ENCODE results near the gene SYNGR4. TPM values are rescaled to one million over a fixed set of nuclear protein-coding genes. Genes with fewer than 3 reads are reported as not detected.

The SYNGR4 gene
- polyA plus RNA-seq, 4 donors, result 0.39 to 1.2 (median 0.54) TPM

DNA sequence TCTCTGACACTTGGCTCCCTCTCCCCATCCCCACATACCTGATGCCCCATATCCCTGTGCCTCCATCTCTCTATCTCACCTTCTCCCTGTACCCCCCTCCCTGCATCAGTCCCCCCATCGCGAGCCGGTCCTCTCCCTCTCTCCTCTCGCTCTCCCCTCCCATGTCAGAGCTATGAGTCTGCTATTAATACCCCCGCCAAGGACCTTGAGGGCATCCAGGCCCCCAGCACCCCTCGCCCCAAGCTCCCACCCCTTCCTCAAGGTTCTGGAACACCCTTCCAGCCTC is 30.9 kb downstream of the SYNGR4 start:
- no peak for DNase-seq (ENCODE audit: low read depth in 4 of 4, low spot score in 3 of 4)

DNA sequence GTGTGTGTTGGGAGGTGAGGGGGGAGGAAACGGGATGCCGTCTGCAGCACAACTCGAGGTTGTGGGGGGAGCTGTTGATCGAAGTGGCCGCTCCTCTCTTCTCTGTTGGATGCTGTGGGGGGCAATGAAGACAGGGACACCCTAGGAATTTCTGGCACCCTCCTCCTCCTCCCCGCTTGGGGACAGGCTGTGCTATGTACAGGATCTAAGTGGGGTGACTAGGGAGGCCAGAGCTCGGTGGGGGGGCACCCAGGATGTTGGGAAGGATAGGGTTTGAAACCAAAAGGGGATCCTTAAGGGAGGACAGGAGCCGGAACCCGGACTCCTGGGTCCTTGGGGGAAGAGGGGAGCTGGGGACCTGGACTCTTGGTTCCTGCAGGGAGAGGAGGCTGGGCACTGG is 31.3 kb downstream of the SYNGR4 start:
- no peak for DNase-seq (ENCODE audit: low read depth in 4 of 4, low spot score in 3 of 4)

DNA sequence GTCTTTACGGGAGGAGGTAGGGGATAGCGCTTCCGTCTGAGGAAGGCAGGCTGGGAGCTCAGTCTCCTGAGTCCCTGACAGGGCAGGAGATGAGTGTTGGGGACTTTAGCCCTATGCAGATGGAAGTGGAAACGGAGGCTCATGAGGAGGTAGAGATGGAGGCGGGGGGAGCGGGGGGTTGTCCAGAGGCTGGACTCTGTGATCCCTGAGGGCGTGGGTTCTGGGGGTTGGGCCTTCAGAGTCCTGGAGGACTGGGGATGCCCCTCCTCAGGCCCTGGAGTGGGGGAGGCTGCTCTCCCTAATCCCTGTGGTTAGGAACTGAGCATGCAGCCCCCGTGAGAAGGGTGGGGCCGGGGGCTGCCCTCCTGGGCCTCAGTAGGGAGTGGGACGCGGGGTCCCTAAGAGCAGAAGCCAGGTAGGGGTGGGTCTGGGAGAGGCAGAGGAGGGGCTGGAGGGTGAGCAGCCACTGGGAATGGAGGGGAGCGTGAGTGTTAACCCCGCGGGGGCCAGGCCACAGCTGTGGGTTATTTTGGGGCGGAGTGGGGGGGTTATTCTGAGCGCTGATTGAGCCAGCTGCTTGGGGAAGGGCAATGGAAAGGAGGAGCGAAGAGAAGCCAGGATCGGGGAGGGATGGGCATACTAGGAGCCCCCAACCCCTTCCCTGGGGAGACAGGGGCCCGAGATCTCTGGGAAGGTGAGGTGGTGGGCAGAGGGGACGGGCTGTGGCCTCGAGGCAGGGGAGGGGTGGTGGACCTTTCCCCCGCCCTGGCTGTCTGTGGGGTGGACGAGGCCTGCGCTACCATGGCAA is 32.1 kb downstream of the SYNGR4 start:
- DNase-seq (ENCODE audit: low read depth in 4 of 4, low spot score in 3 of 4), result no peak

GRCh38 chr19:48396824-48397176 is 32.6 kb downstream of the SYNGR4 start:
- DNase-seq (ENCODE audit: low read depth in 4 of 4, low spot score in 3 of 4), result no peak

GRCh38 chr19:48397263-48398101 is 33.3 kb downstream of the SYNGR4 start:
- no peak for DNase-seq (ENCODE audit: low read depth in 4 of 4, low spot score in 3 of 4)

DNA sequence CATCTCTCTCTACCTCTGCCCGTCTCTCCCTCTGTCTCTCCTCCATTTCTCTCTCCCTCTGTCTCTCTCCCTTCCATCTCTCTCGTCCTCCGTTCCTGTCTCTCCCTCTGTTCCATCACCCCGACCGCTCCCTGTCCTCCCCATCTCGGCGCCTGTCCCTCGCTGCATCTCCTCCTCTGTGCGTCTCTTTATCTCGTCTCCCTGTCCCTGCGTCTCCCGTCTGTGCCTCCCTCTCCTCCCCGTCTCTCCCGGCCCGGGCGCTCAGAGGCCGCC is 33.9 kb downstream of the SYNGR4 start:
- no peak for DNase-seq (ENCODE audit: low read depth in 4 of 4, low spot score in 3 of 4)

DNA sequence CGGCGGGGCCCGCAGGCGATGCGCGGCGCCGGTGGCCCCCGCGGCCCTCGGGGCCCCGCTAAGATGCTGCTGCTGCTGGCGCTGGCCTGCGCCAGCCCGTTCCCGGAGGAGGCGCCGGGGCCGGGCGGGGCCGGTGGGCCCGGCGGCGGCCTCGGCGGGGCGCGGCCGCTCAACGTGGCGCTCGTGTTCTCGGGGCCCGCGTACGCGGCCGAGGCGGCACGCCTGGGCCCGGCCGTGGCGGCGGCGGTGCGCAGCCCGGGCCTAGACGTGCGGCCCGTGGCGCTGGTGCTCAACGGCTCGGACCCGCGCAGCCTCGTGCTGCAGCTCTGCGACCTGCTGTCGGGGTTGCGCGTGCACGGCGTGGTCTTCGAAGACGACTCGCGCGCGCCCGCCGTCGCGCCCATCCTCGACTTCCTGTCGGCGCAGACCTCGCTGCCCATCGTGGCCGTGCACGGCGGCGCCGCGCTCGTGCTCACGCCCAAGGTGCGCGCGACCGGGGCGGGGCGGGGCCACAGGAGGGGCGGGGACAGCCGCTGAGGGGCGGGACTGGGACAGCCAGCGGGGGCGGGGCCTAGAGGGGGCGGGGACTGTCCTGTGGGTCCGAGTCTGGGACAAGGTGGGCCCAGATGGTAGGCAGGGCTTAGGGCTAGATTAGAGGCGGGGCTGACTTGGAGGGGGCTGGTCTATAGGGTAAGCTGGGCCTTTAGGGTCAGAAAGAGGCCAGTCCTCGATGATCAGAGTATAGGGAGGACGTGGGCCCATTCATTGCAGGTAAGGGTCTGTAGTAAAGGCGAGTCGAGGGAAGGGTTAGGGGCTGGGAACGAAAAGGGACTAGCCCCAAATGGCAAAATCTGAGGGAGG is 34.4 kb downstream of the SYNGR4 start:
- no peak for DNase-seq (ENCODE audit: low read depth in 4 of 4, low spot score in 3 of 4)

- no peak for DNase-seq (ENCODE audit: low read depth in 4 of 4, low spot score in 3 of 4)
These were observed 36.0 kb downstream of the SYNGR4 start for GRCh38 chr19:48400018-48400742.

DNA sequence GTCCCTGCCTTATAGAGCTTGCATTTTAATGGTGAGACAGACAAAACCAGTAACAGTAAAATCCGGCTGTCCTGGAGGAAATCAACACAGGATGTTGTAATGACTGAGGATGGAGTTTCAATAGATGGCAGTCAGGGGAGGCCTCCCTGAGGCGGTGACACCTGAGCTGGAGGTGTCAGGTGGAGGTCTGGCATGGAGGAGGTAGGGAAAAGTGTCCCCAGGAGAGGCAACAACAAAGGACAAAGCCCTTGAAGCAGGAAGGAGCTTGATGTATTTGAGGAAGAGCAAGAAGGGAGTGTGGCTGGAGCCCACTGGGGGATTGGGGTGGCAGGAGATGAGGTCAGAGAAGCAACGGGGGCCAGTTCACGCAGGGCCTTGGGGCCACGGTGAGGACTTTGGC is 37.1 kb downstream of the SYNGR4 start:
- no peak for DNase-seq (ENCODE audit: low read depth in 4 of 4, low spot score in 3 of 4)

GRCh38 chr19:48403606-48404005 is 39.4 kb downstream of the SYNGR4 start:
- DNase-seq (ENCODE audit: low read depth in 4 of 4, low spot score in 3 of 4), result no peak

- DNase-seq (ENCODE audit: low read depth in 4 of 4, low spot score in 3 of 4), result no peak
These were observed 41.0 kb downstream of the SYNGR4 start for GRCh38 chr19:48405010-48405659.

DNA sequence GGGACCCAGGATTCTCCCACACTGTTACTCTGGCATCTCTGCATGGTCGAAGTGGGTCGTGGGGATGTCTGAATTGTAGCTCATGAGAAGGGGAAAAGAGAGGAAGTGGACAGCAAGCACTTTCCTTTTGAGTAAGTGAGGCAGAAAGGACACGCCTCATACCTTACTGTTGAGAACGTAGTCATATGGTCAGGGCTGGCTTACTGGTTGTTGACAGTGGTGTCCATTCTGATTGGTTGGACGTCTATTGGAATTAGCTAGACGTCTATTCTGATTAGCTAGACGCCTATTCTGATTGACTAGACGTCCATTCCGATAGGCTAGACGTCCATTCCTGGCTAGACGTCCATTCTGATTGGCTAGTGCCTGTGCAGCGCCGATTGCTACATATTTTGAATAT is 41.7 kb downstream of the SYNGR4 start:
- no peak for DNase-seq (ENCODE audit: low read depth in 4 of 4, low spot score in 3 of 4)

GRCh38 chr19:48413879-48414587 is 49.9 kb downstream of the SYNGR4 start:
- DNase-seq (ENCODE audit: low read depth in 4 of 4, low spot score in 3 of 4), result no peak

DNA sequence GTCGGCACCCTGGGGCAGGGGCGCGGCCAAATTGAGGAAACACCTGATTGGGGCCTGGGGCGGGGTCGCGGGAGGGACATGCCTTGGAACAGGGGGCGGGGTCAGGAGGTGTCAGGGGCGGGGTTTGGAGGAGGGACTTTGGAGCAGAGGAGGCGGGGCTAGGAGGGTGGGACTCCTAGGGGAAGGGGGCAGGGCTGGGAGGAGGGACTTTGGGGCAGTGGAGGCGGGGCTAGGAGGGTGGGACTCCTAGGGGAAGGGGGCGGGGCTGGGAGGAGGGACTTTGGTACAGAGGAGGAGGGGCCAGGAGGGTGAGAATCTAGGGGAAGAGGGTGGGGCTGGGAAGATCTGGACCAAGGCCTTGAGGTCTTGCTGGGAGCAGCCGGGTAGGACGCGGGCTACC is 51.2 kb downstream of the SYNGR4 start:
- DNase-seq (ENCODE audit: low read depth in 4 of 4, low spot score in 3 of 4), result no peak

DNA sequence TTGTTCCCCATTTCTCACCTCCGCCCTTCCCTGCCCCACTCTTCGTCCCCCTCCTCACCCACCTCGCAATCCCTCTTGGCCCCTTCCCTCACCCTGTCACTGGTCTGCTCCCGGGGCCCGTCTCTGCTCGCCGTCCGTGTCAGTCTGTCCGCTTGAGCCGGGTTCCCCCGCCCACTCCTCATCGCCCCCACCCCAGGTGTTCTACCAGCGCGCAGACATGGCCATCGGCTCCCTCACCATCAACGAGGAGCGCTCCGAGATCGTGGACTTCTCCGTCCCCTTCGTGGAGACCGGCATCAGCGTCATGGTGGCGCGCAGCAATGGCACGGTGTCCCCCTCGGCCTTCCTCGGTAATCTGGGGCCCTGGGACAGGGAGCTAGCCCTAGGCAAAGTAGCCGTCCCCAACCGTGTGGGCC is 51.6 kb downstream of the SYNGR4 start:
- no peak for DNase-seq (ENCODE audit: low read depth in 4 of 4, low spot score in 3 of 4)

- DNase-seq (ENCODE audit: low read depth in 4 of 4, low spot score in 3 of 4), result no peak
These were observed 53.3 kb downstream of the SYNGR4 start for GRCh38 chr19:48417421-48417820.

DNA sequence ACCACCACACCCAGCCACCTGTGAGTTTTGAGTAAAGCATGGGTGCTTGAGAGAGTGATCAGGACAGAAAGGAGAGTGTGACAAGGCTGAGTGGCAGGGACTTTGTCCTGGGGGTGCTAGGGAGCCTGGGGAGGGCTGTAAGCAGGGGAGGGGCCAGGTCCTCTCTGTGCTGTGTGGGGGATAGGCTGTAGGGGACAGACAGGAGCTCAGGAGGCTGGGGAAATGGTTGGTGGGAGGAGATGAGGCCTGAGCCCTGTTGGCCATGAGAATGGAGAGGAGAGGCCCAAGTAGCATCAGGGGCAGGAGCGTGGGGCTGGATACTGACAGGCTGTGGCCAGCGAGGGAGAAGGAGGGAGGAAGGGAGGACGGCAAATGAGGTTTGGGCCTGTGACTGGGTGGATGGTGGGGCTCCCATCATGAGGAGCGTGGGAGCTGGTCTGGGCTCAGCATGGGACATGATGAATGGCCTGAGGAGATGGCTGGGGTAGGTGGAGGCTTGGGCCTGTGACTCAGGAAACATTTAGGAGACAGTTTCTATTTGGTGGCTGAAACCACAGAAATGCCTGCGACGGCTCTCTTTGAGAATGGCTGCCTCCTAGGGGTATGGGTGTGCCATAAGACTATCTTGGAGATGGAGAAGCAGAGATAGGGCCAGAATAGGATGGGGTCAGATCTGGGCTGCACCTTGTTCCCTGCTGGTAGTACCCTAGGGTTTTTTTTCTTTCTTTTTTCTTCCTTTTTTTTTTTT is 54.3 kb downstream of the SYNGR4 start:
- DNase-seq (ENCODE audit: low read depth in 4 of 4, low spot score in 3 of 4), result no peak

- no peak for DNase-seq (ENCODE audit: low read depth in 4 of 4, low spot score in 3 of 4)
These were observed 55.2 kb downstream of the SYNGR4 start for GRCh38 chr19:48419158-48419920.
